Bone marrow (tissue), 2 donors: ENCODE measurements around the gene ATP5ME.

Source experiments
- DNase-seq, 2 donors: peaks; one replicate each; lab custom pipeline; 2025; lab: John Stamatoyannopoulos, UW

ATP5ME gene

GRCh38 chr4:634599-634985, 39.5 kb downstream of the ATP5ME start:
- no peak for DNase-seq

- DNase-seq: no peak
Measured at GRCh38 chr4:633976-634598, 40.0 kb downstream of the ATP5ME start.

- DNase-seq: no peak
Measured at GRCh38 chr4:633406-633805, 40.7 kb downstream of the ATP5ME start.

GRCh38 chr4:632926-633325, 41.1 kb downstream of the ATP5ME start:
- DNase-seq: no peak

- no peak for DNase-seq
Measured at GRCh38 chr4:632196-632790, 41.8 kb downstream of the ATP5ME start.

- no peak for DNase-seq
Measured at GRCh38 chr4:630656-631055, 43.4 kb downstream of the ATP5ME start.

- DNase-seq: no peak
Measured at GRCh38 chr4:629915-630641, 44.0 kb downstream of the ATP5ME start.

GRCh38 chr4:629636-629914, 44.5 kb downstream of the ATP5ME start:
- no peak for DNase-seq

- DNase-seq: no peak
Measured at GRCh38 chr4:628821-629635, 45.0 kb downstream of the ATP5ME start.

GRCh38 chr4:628311-628741, 45.8 kb downstream of the ATP5ME start:
- no peak for DNase-seq

GRCh38 chr4:627347-628125, 46.5 kb downstream of the ATP5ME start:
- no peak for DNase-seq

- DNase-seq: no peak
Measured at GRCh38 chr4:626201-627091, 47.6 kb downstream of the ATP5ME start.

- no peak for DNase-seq
Measured at GRCh38 chr4:625631-626161, 48.4 kb downstream of the ATP5ME start.

- DNase-seq: no peak
Measured at GRCh38 chr4:624705-625590, 49.1 kb downstream of the ATP5ME start, which contains the start of gene PDE6B. TSS of gene PDE6B (plus strand) at chr4:625573. CDS start at chr4:625627, 54 bp downstream.

GRCh38 chr4:623914-624566, 50.0 kb downstream of the ATP5ME start:
- DNase-seq: no peak

GRCh38 chr4:622996-623913, 50.8 kb downstream of the ATP5ME start:
- no peak for DNase-seq
